Cardiac septum (tissue), 1 donor: ENCODE measurements around the gene SP110. TPM values are rescaled to one million over a fixed set of nuclear protein-coding genes. Genes with fewer than 3 reads are reported as not detected.
"Not testable (repeated sequence)": the region's sequence is repeated elsewhere in the genome, so short reads cannot be mapped to it uniquely, and the experiment has no call there.

Source experiments
- DNase-seq: peaks from one replicate; pipeline ENCODE4 v3.0.0-alpha.2; 2020; ENCODE audit warnings: low spot score
- intact Hi-C: fragments of 100-400 bp; cut with DNase I; formaldehyde crosslinking; loops from one replicate; pipeline ENCODE4 v1.14.0; 2022
- total RNA-seq: library from RNA; stranded (reverse); fragmentation: NEBNext Ultra II Directional; extraction: Animal tissue kit (Norgen Biotek cat#: 25700); gene quantifications from one replicate; pipeline ENCODE4 v1.2.1, GENCODE V29; 2021
- donor health status: DM: no; HTN: no; CAD: no.

Gene SP110
- total RNA-seq, 1 donor from 2014 or later: 10.0 TPM

GRCh38 chr2:230137902-230138539 lies 81.8 kb downstream of the SP110 start:
- no peak for DNase-seq
- intact Hi-C loops: no loop called here

- no peak for DNase-seq
- intact Hi-C loops: no loop called here
Observed at GRCh38 chr2:230135130-230135525, 84.7 kb downstream of the SP110 start.

- intact Hi-C loops: no loop called here
- no peak for DNase-seq
Observed at GRCh38 chr2:230134496-230135129, 85.2 kb downstream of the SP110 start.

- no peak for DNase-seq
- intact Hi-C loops: loop anchor here (2.0 kb wide), 1 partner anchor 65 kb away; no protein-coding TSS in a partner anchor
Observed at GRCh38 chr2:230131366-230131765, 88.4 kb downstream of the SP110 start.

DNA sequence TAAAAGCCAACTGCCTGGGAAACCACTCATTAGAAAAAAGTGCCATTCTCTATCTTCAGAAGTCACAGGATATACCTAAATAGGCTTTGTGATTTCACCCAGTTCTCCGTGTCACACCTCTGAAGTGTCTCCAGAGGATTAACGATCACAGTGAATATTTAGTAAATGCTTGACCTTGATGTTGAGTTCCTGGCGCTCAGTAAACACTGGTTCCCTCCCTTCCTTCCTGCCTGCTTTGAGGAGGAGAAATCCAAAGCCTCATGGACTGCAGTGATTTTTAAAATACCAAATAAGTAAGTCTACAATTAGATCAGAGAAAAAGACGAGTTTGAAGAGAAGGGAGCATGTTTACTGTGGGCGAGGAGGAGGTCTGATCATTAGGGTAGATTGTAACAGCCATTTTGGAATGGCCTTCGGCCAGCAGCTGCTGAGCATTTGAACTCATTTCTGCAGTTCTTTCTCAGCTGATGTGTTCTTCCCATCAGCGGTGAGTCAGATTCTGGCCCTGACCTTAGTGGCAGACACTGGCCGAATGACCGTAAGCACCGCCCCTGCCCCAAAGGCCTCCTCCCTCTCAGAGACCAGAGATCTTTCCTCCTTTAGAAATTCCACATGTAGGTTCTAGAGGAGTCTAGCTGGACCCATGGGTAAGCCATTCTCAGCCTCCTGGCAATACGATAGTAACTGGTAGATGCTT lies 89.0 kb downstream of the SP110 start:
- intact Hi-C loops: loop anchor here (2.0 kb wide), 1 partner anchor 64 kb away; no protein-coding TSS in a partner anchor
- peak; percentile 83 for DNase-seq

DNA sequence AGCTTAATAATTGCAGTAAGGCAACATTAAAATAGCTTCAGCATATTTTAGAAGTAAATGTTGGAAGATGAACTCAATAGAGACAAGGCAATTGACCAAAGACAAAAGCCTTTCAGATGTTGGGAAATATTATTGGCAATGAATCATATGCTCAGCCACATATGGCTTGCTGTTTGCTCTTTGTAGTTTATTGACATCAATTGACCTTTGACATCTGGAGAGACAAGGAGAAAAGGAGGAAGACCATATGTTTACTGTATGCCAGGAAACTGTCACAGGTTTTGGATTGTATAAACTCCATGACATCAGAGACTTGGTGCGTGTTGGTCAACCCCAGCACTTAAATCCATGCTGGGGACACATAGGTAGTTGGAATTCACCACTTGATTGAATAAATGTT lies 90.4 kb downstream of the SP110 start:
- no peak for DNase-seq
- intact Hi-C loops: no loop called here

GRCh38 chr2:230128623-230129342 lies 91.0 kb downstream of the SP110 start:
- no peak for DNase-seq
- intact Hi-C loops: no loop called here

DNA sequence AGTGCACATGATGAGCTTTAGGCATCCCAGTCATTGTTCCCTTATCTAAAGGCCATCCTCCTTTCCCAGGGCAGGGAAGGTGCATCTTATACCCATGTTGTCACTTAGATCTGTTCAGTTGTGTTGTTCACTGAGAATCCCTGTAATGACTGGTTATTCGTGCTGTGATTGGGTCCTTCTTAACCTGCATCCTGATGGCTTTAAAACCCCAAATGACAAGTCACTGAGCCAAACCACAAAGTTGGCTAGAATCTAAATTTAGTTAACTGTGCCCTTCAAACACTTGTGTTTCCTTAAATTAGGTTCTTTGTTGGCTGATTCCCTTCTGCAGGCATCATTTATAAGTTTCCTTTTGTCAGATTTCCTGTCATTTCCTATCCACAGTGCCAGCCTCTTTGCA lies 92.6 kb downstream of the SP110 start:
- no peak for DNase-seq
- intact Hi-C loops: no loop called here

DNA sequence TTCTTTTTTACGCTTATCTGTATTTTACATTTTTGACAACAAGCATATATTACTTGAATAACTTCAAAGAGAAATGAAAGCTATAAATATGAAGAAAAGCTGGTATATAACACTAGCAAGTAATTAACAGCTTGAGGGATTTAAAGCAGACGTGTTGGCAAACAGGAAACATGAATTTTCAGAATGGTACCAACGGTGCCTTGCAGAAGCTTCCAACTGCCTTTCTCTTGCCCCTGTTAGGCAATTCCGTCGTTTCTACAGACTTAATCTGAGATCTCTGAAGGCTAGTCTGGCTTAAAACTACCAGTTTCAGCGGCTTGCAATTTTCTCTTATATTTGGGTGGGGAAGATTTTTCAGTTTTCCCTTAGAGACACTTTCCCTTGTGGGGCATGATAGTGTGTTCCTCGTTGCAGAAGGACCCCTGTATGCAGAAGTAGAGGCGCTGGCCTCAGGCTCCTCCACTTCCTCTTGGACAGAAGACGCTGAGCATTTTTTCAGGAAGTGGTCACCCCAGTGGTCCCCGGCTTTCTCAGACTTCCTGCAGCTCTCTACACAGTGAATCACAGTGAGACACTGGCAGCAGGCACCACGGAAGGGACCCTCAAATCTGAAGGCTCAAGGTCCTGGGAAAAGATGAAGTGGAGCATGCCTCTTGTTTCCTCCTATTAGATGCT lies 94.9 kb downstream of the SP110 start:
- intact Hi-C loops: no loop called here
- DNase-seq: peak; percentile 81

GRCh38 chr2:230124235-230124634 lies 95.5 kb downstream of the SP110 start:
- intact Hi-C loops: no loop called here
- DNase-seq: no peak

DNA sequence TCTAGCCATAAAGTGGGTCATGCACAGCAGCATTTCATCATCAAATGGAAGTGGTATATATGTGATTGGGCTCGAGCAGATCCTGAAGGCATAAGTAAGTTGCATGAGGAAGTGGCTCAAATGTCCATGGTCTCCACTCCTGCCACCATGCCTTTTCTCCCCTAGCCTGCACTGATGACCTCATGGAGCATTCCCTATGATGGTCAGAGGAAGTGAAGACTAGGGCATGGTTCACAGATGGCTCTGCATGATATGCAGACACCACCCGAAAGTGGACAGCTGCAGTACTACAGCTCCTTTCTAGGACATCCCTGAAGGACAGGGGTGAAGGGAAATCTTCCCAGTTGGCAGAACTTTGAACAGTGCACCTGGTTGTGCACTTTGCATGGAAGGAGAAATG lies 99.4 kb downstream of the SP110 start:
- DNase-seq, intact Hi-C loops: not testable (repeated sequence)

- DNase-seq, intact Hi-C loops: not testable (repeated sequence)
Observed at GRCh38 chr2:230119827-230120226, 100.0 kb downstream of the SP110 start.

Other genes with a start within 250 kb of the SP110 start
- gene SLC16A14, start 151.1 kb downstream of the SP110 start, total RNA-seq: 2.0 TPM
- 0.57 TPM for gene SP140, start 5.8 kb upstream of the SP110 start, total RNA-seq
- gene SP140L, start 107.2 kb upstream of the SP110 start, total RNA-seq: 4.0 TPM
- 46.3 TPM for gene SP100, start 196.2 kb upstream of the SP110 start, total RNA-seq